Hematopoietic multipotent progenitor cell treated with erythropoietin and hydrocortisone succinate and interleukin-3 and kit ligand, for 15 days (in vitro differentiated cells): ENCODE data around the gene PLA2R1.
"Not testable (repeated sequence)": the region's sequence is repeated elsewhere in the genome, so short reads cannot be mapped to it uniquely, and the experiment has no call there.

Source experiments
- DNase-seq: peaks from one replicate; pipeline ENCODE4 v3.0.0-alpha.2; 2015; ENCODE audit warnings: low spot score

Gene PLA2R1

DNA sequence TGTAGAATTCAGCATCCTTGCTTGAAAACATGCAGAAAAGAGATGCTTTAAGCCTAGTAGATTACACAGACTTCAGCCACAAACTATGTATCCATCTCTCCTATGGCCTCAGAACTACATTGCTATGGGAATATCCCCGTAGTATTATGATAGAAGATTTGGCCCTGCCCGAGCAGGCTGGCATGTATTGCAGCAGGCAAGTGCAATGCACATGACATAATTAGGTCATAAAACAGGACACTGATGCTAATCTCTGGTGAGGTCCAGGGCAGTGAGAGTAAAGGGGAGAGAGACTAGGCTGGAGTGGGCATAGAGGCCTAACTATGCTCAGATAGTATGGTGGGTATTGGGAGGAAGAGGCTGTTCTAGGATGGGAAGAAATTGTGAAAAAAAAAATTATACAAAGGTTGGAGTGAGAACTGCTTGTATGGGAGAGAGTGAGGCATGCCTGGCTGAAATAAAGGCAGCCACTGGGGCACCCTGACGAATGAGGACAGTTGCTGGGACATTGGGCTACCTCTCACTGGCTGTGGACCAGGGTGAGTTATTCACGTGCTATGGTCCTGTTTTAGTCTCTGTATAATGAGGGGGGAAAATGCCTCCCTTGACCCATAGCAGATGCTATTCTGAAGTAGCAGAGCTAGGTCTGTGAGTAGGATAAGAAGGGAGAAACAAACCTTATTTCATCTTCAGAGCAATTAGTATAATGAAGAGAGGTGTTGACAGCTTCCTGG, 1.6 kb upstream of the PLA2R1 start:
- no peak for DNase-seq

DNA sequence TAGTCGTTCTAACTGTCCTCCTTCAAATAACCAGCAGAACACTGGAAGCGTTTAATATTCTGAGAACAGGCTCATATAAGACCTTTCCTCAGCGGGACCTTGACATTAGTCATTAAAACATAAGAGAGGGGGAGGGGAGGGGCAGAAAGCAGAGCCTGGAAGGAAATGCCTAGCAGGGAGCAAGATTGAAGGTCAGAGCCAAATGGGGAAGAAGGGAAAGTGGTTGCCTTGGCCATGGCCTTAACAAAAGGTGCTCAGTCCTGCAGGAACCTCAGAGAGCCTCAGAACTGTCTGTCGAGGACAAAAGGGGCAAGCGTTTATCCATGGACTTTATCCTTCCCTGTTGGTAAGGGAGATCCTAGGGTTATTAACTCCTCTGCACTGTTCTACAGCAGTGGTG, 856 bp upstream of the PLA2R1 start:
- no peak for DNase-seq

DNA sequence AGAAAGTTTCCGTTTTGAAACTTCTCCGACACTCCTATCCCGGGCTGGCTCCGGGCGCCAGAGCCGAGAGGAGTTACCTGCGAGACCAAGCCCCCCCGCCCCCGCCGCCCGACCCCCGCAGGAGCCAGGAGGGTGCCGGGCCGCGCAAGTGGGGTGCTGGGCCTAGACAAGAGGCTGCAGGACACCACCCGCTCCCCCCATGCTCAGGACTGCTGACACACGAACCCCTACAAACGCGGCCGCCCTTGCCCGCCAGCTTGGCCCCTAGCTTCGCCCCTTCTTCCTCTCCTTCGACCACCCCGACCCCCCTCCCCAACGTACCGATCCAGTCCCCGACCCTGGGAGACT, 497 bp downstream of the PLA2R1 start:
- no peak for DNase-seq

DNA sequence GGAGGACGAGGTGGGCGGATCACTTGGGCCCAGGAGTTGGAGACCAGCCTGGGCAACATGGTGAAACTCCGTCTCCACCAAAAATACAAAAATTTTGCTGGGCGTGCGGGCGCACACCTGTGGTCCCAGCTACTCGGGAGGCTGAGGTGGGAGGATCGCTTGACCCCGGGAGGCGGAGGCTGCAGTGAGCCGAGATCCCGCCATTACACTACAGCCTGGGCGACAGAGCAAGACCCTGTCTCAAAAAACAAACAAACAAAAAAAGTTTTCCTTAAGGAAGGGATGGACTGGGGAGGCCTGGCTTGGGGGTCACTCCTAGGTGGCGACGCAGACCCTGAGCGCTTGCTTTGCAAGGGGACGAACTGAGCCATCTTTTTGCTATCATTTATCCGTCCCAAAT, 882 bp downstream of the PLA2R1 start:
- DNase-seq = no peak

DNA sequence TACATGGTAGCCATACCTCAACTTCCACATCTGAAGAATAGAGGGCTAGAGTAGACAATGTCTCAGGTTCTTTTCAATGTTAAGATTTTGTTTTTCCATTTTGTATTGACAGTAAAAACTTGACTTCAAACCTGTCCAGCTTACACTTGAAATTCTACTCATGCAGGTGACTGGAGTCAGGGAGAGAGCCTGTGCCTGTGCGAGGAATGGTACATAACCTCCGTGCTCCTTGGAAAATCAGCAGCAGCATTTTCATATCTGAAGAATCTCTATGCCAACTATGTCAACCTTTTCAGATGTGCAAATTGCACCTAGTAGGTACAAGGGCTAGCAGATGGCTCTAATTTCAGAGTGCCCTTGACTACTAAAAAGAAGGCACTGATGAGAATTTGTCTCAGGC, 2.1 kb downstream of the PLA2R1 start:
- DNase-seq = no peak

DNA sequence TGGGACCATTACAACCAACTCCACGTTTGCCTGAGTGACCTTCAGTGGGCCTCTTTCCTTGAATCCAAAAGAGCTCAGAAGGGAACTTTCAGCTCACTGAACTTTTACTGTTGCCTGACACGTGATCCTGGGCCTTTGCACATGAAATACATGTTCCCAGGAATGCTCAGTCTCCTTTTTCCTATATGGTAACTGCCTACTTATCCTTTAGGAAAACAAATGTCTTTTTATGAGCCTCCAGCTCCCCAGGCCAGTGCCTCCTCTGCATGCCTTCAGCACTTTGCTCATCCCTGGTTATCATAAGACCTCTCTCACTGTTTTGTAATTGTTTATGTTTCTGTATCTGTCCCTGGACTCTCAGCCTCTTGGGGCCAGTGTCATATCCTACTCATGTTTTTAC, 5.1 kb downstream of the PLA2R1 start:
- DNase-seq = no peak

DNA sequence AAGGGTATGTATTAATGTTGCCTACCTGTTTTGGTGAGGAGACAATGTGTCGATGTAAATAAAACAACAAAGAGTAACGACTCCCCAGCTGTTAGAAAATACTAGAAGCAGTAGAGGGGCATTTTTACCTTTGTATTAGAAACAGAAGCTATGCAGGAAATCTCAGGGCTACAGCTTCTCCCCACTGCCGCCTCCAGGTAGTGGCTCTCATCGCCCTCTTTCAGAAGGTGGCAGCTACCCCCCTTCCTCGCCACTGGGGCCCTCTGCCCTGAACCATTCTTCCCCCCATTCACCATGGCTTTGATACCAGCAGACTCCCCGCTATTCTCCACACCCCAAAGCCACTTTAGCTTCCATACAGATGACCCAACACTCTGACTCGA, 6.7 kb downstream of the PLA2R1 start:
- DNase-seq = no peak

DNA sequence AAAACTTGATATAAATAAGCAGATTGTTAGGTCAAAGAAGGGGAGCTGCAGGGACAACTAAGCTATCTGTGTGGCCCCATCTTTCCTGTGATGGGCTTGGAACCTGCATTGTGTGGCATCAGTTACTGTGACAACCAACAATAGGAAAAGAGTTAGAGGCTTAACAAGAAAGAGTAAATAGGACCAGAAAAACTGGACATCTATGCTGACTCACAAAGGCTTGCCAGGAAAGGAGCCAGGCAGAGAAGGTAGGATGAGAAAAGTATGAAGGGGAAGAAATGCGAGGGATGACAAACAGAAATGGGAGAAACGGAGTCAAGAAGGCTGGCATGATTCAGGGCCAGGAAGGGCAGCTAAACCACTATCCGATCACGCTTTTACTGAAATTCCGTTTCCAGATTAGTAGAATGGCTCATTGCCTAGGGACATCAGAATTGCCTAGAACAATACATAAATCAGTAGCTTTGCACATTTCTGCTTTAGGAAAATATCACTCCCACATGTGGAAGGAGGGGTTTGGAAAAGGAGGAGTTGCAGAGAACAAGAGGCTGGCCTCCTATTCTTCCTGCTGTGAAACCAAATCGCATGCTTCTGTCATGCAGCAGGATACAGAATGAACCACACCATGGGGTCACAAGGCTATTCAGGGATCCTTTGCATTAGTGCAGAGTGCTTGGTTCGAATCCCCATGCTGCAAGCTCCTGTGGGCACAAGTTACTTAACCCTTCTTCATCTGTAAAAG, 7.3 kb downstream of the PLA2R1 start:
- DNase-seq = no peak

DNA sequence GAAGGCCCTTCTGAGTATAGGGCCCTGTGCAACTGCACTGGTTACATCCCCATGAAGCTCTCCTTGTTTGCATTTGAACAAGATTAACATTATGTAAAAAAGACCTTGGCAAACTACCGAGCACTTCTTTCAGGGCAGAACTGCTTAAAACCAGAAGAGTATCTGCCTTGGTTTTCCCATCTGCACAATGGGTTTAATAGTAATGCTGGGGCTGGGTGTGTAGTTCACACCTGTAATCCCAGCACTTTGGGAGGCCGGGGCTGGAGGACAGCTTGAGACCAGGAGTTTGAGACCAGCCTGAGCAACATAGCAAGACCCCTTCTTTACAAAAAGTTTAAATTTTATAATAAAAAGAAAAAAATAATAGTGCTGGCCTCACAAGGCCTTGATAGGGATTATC, 8.5 kb downstream of the PLA2R1 start:
- DNase-seq = no peak

DNA sequence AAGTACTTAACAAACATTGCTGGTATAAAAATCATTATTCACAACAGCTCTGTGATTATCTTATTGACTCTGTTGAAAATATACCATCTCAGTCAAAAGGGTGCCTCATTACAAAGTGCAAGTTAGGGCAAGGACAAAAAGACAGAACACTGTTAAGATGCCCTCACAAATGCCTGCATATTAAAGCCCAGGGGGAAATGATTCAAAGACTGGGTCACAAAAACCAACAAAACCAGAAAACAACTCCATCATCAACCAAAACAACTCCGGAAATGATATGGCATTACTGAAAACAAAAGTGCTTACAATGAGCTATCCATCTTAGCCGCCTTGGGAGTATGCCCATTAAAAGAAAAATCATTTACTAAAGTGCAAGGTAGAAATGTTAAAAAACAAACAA, 9.9 kb downstream of the PLA2R1 start:
- DNase-seq = no peak

DNA sequence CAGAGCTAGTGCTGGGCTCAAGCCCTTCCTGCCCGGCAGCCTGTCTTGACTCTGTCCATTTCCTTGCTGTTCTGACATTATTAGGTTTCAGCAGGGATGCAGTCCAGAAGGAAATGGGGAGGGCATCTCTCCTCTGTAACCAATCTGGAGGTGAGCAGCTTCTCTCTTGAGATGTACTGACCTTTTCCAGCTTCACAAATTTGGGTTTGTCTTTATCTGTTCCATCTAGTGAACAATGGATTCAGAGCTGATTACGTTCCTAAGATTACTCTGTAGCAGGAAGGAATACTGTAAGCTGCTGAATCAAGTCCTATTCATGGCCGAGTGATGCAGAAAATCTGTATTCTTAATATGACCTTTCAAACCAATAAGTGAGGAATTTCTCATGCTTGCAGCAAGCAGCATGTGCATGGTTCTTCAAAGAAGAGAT, 11.0 kb downstream of the PLA2R1 start:
- no peak for DNase-seq

DNA sequence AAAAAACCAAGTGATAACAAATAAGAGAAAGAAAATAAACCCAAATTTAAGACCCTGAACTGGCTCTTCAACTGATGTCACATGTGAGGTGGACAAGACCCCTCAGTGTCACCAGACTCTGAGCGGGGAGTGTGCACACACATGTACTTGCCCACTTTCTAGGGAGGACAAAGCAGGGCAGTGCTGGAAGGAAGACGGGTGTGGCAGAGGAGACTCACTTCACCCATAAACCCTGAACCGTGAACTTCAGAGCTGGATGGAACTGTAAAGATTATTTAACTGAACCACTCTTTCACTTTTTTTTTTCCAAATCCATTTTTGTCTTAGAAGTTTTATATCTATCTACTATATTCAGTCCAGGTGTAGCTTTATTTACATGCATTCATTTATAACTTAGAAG, 12.3 kb downstream of the PLA2R1 start:
- no peak for DNase-seq

DNA sequence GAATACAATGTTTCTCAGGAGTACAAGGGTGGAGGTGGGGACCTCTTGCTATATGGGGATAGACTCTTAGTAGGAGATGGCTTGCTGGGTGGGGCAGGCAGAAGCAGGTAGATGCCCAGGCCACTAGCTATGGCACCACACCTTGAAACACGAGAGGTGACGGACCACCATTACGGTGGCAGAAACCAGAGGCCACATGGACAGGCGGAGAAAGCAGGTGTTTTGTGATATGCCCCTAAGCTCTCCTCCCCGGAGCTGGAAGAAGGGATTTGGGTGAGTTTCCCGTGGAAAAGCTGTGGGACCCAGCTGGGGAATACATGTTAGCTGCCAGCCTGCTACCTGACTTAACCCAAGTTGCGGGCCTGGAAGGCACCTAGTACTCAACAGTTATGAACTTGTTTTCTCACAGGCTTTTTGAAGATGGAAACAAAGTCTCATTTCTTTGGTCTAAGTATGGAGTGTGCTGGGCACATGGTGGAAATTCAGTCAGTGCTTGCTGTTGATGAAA, 16.7 kb downstream of the PLA2R1 start:
- DNase-seq = no peak

DNA sequence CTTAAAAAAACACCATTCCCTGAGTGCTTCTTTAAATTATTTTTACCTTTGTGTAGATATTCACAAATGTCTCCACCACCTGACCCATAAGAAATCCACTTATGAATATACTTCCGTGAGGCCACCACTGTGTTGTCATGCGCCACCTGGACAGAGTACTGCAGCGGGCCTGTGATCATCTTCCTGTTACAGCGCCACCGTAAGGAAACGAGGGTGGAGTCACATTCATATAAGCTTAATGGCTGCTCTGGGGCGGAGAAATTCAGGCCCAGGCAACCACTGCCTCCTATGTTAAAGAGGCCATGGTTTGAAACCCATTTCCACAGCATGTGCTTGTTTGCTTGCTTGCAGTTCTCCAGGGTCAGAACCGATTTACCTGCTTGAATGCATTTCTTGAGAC, 17.7 kb downstream of the PLA2R1 start:
- DNase-seq = no peak

DNA sequence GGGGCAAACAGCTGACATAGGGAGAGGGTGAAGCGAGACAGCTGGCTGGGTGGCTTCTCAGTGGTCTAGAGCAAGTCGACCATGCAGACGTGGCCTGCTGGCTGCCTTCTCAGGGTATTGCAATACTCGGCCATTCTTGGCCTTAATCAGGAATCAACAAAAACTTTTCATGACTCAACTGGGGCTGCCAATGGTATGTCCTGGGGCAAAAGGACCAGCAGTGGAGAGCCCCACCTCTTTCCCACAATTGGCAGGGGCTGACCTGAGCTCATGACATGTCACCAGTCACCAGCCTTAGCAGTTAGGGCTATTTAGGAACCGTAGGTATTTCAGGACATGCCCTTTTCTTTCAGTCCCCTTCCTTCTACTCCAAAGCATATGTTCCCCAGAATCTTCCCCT, 19.1 kb downstream of the PLA2R1 start:
- DNase-seq = no peak

DNA sequence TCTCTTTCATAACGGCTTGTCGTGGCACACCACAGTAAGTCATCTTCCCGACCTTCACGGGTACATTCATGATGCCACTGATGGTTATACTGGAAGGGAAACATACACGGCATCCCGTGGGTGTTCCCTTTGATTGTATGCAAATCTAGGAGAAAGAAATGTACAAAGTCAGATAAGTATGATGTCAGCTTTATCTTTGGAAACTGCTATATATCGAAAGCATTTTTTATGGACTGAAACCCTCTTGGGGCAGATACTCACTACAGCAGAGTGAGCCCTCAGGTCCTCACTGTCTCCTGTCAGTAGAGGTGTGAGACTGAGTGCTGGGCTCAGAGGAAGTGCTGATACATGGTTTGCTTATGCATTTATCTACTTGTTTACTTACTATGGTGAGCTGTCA, 20.4 kb downstream of the PLA2R1 start:
- no peak for DNase-seq

DNA sequence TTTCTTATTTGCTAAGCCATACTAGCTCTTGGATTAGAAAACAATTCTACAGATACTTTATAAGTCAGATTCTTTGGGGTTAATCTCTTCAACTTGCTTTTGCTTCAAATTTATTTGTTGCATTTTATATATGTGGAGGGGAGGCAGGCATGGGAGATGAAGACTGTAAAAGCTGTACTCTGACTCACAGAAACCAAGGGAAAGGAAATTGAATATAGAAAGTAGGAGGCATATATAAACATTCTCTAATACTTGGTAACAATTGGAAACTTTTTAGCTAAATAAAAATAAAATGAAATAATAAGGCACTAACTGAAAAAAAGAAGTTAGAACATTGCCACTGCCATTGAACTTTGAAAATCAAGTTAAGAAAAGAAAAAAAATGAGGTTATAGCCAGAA, 21.3 kb downstream of the PLA2R1 start:
- DNase-seq = no peak

DNA sequence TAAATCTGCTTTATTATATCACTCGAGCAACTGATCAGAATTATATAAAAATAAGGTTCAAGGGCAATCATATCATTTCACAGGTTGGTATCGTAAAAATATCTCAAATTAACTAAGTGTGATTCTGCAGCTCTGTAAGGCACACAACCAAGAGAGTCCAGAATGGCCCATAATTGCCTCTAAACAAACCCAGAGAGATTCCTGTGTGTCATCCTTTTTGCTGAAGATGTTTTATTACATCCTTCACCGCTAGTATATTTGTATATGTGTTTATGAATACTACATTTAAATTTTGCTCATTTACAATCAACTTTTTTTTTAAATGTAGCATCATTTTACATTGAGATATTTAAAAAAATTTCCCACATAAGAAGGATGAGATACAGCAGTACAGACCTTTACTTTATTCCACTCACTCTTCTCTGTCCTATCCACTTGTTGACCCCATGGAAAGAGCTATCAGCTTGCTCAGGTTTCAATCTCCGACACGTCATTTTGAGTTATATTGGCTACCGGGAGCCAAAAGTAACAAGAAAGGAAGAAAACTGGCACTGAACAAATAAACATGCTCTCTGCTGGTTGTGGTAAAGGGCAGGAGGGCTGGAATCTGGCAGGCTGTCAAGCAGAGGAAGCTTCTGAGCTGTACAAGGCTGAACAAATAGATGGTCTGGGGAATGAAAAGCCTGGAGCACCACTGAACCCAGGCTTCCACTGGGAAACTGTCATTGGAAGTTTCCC, 23.1 kb downstream of the PLA2R1 start:
- DNase-seq = no peak

DNA sequence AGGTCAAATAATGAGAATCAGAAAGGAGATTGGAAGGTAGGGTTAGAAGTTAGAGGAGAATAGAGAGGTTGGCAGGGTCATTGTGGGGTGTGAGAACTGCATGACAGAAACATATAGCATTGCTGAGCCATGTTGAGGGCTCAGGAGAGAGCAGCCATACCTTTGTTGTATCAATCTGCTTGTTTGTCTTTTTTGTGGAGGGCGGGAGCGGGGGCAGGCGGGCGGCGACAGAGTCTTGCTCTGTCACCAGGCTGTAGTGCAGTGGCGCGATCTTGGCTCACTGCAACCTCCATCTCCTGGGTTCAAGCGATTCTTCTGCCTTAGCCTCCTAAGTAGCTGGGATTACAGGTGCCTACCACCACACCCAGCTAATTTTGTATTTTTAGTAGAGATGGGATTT, 23.8 kb downstream of the PLA2R1 start:
- DNase-seq = not testable (repeated sequence)

DNA sequence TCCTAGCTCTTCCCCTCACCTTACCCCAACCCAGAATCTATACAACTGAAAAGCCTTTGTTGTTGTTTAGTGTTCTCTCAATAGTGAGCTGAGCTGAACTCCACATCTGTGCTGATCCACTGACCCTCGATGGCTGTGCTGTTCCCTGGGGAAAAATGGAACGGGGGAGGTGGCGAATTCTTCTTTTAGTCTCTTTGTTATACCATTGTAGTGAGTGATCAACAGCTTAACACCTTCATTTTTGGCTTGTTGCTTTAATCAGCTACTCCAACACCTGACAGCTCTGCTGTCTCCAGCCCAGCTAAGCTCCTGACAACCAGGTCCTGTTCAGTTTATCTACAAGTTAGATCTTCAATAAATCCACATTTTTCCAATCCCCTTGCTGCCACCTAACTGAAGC, 25.7 kb downstream of the PLA2R1 start:
- no peak for DNase-seq

DNA sequence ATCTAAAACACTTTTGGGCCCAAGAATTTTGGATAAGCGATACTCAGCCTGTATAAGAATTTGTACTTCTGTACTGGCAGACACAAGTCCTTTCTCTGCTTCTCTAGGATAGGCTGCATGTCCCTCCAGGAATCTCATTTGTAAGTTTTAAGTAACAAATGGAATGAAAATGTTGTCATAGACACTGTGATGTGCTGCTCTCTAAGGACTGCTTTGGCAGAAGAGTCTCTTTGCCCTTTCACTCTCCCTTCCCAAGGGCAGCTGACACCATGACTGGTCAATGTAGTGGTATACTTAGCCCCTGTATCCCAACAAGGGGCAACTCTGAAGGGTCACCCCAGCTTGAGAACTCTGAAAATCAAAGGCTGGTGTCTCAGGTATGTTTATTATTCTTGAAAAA, 27.3 kb downstream of the PLA2R1 start:
- no peak for DNase-seq

DNA sequence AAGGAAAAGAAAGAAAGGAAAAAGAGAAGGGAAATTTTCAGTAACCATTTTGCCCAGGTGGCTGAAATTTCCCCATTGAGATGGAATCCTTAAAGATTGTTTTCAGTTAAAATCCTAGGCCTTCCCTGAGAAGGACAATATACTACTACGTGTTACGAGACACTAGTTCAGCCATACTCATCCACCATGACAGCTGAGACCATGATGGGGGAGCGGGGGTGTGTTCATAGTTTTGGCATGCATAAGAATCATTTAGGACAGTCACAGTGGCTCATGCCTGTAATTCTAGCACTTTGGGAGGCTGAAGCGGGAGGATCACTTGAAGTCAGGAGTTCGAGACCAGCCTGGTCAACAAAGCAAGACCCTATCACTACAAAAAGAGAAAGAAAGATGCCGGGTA, 28.0 kb downstream of the PLA2R1 start:
- DNase-seq = no peak

DNA sequence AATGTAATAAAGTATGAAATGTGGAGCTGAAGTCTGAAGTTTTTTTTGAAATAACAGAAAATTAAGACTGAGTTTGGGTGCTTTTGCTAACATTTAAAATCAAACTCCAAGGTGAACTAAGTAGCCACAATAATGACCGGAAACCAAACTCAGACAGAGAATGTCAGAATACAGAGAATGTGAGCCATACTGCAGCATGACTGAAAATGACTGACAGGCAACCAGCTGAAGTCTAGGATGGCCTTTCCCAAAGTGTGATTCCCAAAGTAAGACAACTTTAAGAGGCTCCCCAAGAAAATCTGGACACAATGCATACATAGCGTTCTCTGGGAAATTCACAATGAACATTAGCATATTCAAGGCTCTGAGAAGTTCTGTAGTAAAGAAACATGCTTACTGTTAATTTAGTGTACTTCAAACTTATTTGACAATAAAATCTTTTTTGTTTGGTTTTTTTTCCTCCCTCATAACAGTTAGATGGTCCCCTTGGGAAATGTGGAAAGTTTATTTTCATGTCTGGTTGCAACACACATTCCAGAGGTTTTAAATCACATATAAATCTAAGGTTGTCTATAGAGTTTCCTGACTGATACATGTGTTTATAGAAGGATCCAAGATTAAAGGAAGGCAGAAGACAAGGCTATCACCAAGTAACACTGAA, 28.6 kb downstream of the PLA2R1 start:
- DNase-seq = no peak
